HepG2 (cell line): Measurements from ENCODE around the gene ADGRV1. TPM values are rescaled to one million over a fixed set of nuclear protein-coding genes. Genes with fewer than 3 reads are reported as not detected.
A peak's percentile ranks its signal among the peaks of the same experiment; 100 is the strongest.

ENCODE experiments used
- ASH2L ChIP-seq: fragments of 300-600, 200-600 bp; sonication (generic); IDR thresholded peaks from 2 replicates; pipeline ENCODE4 v1.7.0; 2017; ENCODE audit warnings: low read depth, mild to moderate bottlenecking, moderate library complexity, mixed read lengths, low read length; ENCODE audit not compliant: insufficient read length
- ATM ChIP-seq: fragments of 450-650 bp; IDR thresholded peaks from 2 replicates; pipeline ENCODE4 v1.7.1; 2017; ENCODE audit warnings: mild to moderate bottlenecking, borderline replicate concordance
- E2F1 ChIP-seq: sonication (generic); formaldehyde crosslinking; IDR thresholded peaks from 2 replicates; pipeline ENCODE4 v1.5.0; 2020; ENCODE audit warnings: missing genetic modification reagents
- HDAC1 ChIP-seq: sonication (generic); formaldehyde crosslinking; IDR thresholded peaks from 2 replicates; pipeline ENCODE4 v1.5.1; 2020; ENCODE audit warnings: mild to moderate bottlenecking, missing genetic modification reagents
- ISL2 ChIP-seq: sonication (generic); formaldehyde crosslinking; IDR thresholded peaks from 2 replicates; pipeline ENCODE4 v1.5.0; 2020; ENCODE audit warnings: missing genetic modification reagents
- SP5 ChIP-seq: IDR thresholded peaks from 2 replicates; pipeline ENCODE4 v1.6.1; 2016; ENCODE audit warnings: low read depth, borderline replicate concordance
- YEATS4 ChIP-seq: sonication (generic); formaldehyde crosslinking; IDR thresholded peaks from 2 replicates; pipeline ENCODE4 v1.4.0; 2020; ENCODE audit warnings: missing genetic modification reagents, borderline replicate concordance
- ZBTB37 ChIP-seq: sonication (generic); formaldehyde crosslinking; IDR thresholded peaks from 2 replicates; pipeline ENCODE4 v1.4.0; 2020; ENCODE audit warnings: mild to moderate bottlenecking, missing genetic modification reagents
- ZNF10 ChIP-seq: sonication (generic); formaldehyde crosslinking; IDR thresholded peaks from 2 replicates; pipeline ENCODE4 v1.4.0; 2020; ENCODE audit warnings: mild to moderate bottlenecking, low read depth, missing genetic modification reagents, borderline replicate concordance
- ZNF18 ChIP-seq: sonication (generic); formaldehyde crosslinking; IDR thresholded peaks from 2 replicates; pipeline ENCODE4 v1.8.0; 2022; ENCODE audit warnings: mild to moderate bottlenecking, missing genetic modification reagents; ENCODE audit not compliant: insufficient replicate concordance
- ZNF224 ChIP-seq: sonication (generic); formaldehyde crosslinking; IDR thresholded peaks from 2 replicates; pipeline ENCODE4 v1.5.0; 2020; ENCODE audit warnings: mild to moderate bottlenecking, missing genetic modification reagents
- ZNF274 ChIP-seq: sonication (generic); formaldehyde crosslinking; IDR thresholded peaks from 2 replicates; pipeline ENCODE4 v1.5.1; 2020; ENCODE audit warnings: mild to moderate bottlenecking, missing genetic modification reagents
- ZNF362 ChIP-seq: sonication (generic); formaldehyde crosslinking; IDR thresholded peaks from 2 replicates; pipeline ENCODE4 v1.4.0; 2020; ENCODE audit warnings: missing genetic modification reagents, mild to moderate bottlenecking, borderline replicate concordance
- ZNF501 ChIP-seq: sonication (generic); formaldehyde crosslinking; IDR thresholded peaks from 2 replicates; pipeline ENCODE4 v1.5.1; 2020; ENCODE audit warnings: mild to moderate bottlenecking, moderate library complexity, missing genetic modification reagents
- ZNF607 ChIP-seq: sonication (generic); formaldehyde crosslinking; IDR thresholded peaks from 2 replicates; pipeline ENCODE4 v1.5.1; 2020; ENCODE audit warnings: missing genetic modification reagents, mild to moderate bottlenecking, borderline replicate concordance
- ZNF709 ChIP-seq: sonication (generic); formaldehyde crosslinking; IDR thresholded peaks from 2 replicates; pipeline ENCODE4 v1.5.0; 2020; ENCODE audit warnings: mild to moderate bottlenecking, missing genetic modification reagents
- ZSCAN31 ChIP-seq: sonication (generic); formaldehyde crosslinking; IDR thresholded peaks from 2 replicates; pipeline ENCODE4 v1.5.0; 2020; ENCODE audit warnings: low read depth, mild to moderate bottlenecking, missing genetic modification reagents
- polyA plus RNA-seq, 8 experiments: library from polyadenylated mRNA; depleted of rRNA in 3 of 8; stranded (reverse) in 7 of 8; unstranded in 1 of 8; fragments of >200 nt; fragmentation: Illumina TruSeq in 4 of 8; extraction: Trizol in 4 of 8; gene quantifications; 2 replicates each; pipeline versions ENCODE4 v1.2.1 to v1.2.3, GENCODE V29; 2011 to 2016; ENCODE audit warnings: low read depth in 4 of 8, missing spikeins in 1 of 8, mixed read lengths in 1 of 8; ENCODE audit not compliant: insufficient read depth in 1 of 8
- total RNA-seq, 5 experiments: library from RNA; depleted of rRNA; stranded (reverse); fragments of >200 nt; fragmentation: Illumina TruSeq; extraction: Trizol; gene quantifications; 2 replicates each; pipeline ENCODE4 v1.2.3, GENCODE V29; 2016; ENCODE audit warnings: low read depth in 1 of 5
- TF ChIP-seq, protein P1 (sequence below): sonication (generic); formaldehyde crosslinking; IDR thresholded peaks from 2 replicates; pipeline ENCODE4 v1.4.0; 2020; ENCODE audit warnings: low read depth, mild to moderate bottlenecking, missing genetic modification reagents

Gene ADGRV1
- total and polyA plus RNA-seq, 2 of the 13 experiments (the other 11 are each of a cell fraction or from before 2014, with no cell fraction given): 1.7 to 3.9 TPM

GRCh38 chr5:90529939-90530677 lies 28.5 kb upstream of the ADGRV1 start (continued):
- TF ChIP-seq E2F1 (CRISPR knock-in tag) (0 out of 2 replicates have a peak, but pooled peaks have one; percentile 34), ASH2L (peak; percentile 20), ZNF18 (CRISPR knock-in tag) (peak; percentile 66), ZBTB37 (CRISPR knock-in tag) (no peak), SP5 (no peak), ZSCAN31 (CRISPR knock-in tag) (0 out of 2 replicates have a peak, but pooled peaks have one; percentile 47), ZNF224 (0 out of 2 replicates have a peak, but pooled peaks have one; percentile 20), ZNF607 (CRISPR knock-in tag) (0 out of 2 replicates have a peak, but pooled peaks have one; percentile 24), HDAC1 (CRISPR knock-in tag) (no peak), ZNF501 (CRISPR knock-in tag) (peak; percentile 81), ATM (no peak), ZNF709 (CRISPR knock-in tag) (no peak), ZNF362 (CRISPR knock-in tag) (peak; percentile 49; the same call in 1 of the 2 replicates), ZNF10 (no peak), YEATS4 (peak; percentile 9; the same call in 1 of the 2 replicates), ZNF274 (CRISPR knock-in tag) (no peak), ISL2 (CRISPR knock-in tag) (no peak)
- TF ChIP-seq, protein P1, sequence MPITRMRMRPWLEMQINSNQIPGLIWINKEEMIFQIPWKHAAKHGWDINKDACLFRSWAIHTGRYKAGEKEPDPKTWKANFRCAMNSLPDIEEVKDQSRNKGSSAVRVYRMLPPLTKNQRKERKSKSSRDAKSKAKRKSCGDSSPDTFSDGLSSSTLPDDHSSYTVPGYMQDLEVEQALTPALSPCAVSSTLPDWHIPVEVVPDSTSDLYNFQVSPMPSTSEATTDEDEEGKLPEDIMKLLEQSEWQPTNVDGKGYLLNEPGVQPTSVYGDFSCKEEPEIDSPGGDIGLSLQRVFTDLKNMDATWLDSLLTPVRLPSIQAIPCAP (CRISPR knock-in tag): no peak
